Measurements from ENCODE around the gene R3HDM2. TPM values are rescaled to one million over a fixed set of nuclear protein-coding genes. Genes with fewer than 3 reads are reported as not detected.
"Not testable (repeated sequence)": the region's sequence is repeated elsewhere in the genome, so short reads cannot be mapped to it uniquely, and the experiment has no call there.

Gene R3HDM2
- total RNA-seq, 2 experiments from 2014 or later, result 59.0 to 61.7 TPM

DNA sequence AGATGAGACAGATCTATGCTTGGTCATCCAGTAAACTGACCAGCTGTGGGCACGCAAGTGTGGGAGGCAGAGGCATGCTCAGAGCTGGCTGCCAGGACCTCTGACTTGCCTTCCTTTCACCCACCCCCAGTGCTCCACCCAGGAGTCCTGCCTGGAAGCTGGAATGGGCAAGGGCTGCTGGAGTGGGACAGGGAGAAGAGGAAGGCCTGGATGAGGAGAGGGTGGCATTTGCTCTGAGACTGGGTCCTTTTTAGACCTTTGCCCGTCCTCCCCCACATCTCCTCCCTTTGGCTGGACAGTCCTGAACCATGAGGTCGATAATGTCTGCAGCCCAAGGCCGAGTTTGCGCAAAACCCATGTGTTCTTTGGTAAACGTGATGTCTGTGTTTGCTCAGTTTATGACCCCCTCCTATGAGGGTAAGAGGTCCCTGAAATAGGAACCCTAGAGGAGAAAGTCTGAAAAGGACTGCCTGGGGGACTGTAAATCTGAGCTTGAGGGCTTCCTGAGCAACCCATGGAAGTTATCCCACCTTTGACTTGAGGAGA, 20.5 kb upstream of the R3HDM2 start:
- Mint-ChIP-seq H3K36me3 (ENCODE audit: low read depth) (no peaks in the 10 kb centered on the region), H3K4me1 (ENCODE audit: low read depth) (peaks cover 25% of the 10 kb centered on the region), H3K27ac (no peak overlapping the region), H3K4me3 (no peak overlapping the region), H3K9me3 (ENCODE audit: insufficient read depth) (no peaks in the 10 kb centered on the region), H3K27me3 (ENCODE audit: low read depth) (no peaks in the 10 kb centered on the region)
- DNase-seq, result no peak
- CTCF ChIA-PET, result interaction anchor here (1.0 to 7.1 kb wide), 9 partner anchors 19 to 268 kb away, joined by 3 to 145 read pairs (median 16); no protein-coding TSS in a partner anchor
- ATAC-seq, result no peak
- POLR2A ChIA-PET, result no interaction called here

DNA sequence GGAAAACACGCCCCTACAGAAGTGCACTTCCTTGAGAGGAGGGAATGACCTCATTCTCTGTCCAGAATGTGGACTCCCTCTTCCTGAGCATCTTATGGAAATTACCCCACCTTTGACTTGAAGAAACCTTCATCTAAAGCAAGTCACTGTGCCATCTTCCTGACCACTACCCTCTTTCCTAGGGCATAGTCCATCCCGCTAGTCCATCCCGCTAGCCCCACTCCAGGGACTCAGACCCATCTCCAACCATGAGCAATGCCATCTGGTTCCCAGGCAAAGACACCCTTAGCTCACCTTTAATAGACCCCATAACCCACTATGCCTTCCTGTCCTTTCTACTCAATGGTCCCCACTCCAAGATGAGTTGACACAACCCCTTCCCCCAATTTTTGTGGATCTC, 19.2 kb upstream of the R3HDM2 start:
- H3K4me3 Mint-ChIP-seq, result no peak overlapping the region
- POLR2A ChIA-PET, result interaction anchor here (1.3 kb wide), 1 partner anchor 9 kb away, joined by 5 read pairs; no protein-coding TSS in a partner anchor
- DNase-seq, result no peak

GRCh38 chr12:57449375-57449774, 18.5 kb upstream of the R3HDM2 start:
- H3K36me3 Mint-ChIP-seq (ENCODE audit: low read depth), result no peaks in the 10 kb centered on the region

More for the DNA sequence above, 19.2 kb upstream of the R3HDM2 start:
- CTCF ChIA-PET, result interaction anchor here (1.0 to 7.1 kb wide), 3 partner anchors 8 to 188 kb away, joined by 3 to 145 read pairs (median 40); partner anchors contain the start of gene GLI1
- H3K27me3 Mint-ChIP-seq (ENCODE audit: low read depth), result no peaks in the 10 kb centered on the region
- H3K4me1 Mint-ChIP-seq (ENCODE audit: low read depth), result peaks cover 13% of the 10 kb centered on the region
- no peaks in the 10 kb centered on the region for H3K36me3 Mint-ChIP-seq (ENCODE audit: low read depth)
- H3K27ac Mint-ChIP-seq, result no peak overlapping the region
- no peak for ATAC-seq
- H3K9me3 Mint-ChIP-seq (ENCODE audit: insufficient read depth), result no peaks in the 10 kb centered on the region

DNA sequence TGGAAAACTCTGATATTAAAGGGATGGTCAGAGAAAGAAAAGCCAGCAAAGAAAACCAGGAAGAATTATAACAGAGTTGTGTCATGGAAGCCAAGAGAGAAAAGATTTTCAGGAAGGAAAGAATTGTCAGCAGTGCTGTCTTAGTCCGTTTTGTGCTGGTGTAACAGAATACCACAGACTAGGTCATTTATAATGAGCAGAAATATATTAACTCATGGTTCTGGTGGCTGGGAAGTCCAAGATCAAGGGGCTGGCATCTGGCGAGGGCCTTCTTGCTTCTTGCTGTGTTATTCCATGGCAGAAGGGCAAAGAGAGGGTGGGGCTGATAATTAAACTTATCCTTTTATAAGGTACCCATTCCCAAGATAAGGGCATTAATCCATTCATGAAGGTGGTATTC, 17.8 kb upstream of the R3HDM2 start:
- H3K4me1 Mint-ChIP-seq (ENCODE audit: low read depth), result peaks cover 7% of the 10 kb centered on the region

More at GRCh38 chr12:57449375-57449774, 18.5 kb upstream of the R3HDM2 start:
- H3K4me3 Mint-ChIP-seq, result no peak overlapping the region
- POLR2A ChIA-PET, result interaction anchor here (0.6 kb wide), 1 partner anchor 19 kb away, joined by 3 read pairs; no protein-coding TSS in a partner anchor
- CTCF ChIA-PET, result interaction anchor here (7.0 kb wide), 1 partner anchor 9 kb away, joined by 40 read pairs; the partner anchor contains the start of gene GLI1
- H3K9me3 Mint-ChIP-seq (ENCODE audit: insufficient read depth), result no peaks in the 10 kb centered on the region
- H3K4me1 Mint-ChIP-seq (ENCODE audit: low read depth), result peaks cover 7% of the 10 kb centered on the region
- no peak for ATAC-seq
- DNase-seq, result no peak
- no peak overlapping the region for H3K27ac Mint-ChIP-seq
- H3K27me3 Mint-ChIP-seq (ENCODE audit: low read depth), result no peaks in the 10 kb centered on the region

DNA sequence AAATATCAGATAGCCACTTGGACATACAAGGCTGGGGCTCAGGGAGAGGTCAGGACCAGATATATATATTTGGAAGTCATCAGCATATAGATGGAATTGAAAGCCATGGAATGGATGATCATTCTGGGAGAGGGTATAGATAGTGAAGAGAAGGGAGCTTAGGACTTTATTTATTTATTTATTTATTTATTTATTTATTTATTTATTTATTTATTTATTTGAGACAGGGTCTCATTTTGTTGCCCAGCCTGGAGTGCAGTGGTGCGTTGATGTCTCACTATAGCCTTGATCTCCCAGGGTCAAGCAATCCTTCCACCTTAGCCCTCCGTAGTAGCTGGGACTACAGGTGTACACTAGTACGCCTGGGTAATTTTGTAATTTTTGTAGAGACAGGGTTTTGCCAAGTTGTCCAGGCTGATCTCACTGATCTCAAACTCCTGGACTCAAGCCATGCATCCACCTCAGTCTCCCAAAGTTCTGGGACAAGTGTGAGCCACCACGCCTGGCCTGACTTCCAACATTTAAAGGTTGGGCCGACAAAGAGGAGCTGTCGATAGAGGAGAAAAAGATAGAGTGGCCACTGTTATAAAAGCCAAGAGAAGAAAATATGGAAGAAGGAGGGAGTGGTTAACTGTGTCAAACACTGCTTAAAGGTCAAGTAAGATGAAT, 15.6 kb upstream of the R3HDM2 start:
- peaks cover 4% of the 10 kb centered on the region for H3K9me3 Mint-ChIP-seq (ENCODE audit: insufficient read depth)
- no peaks in the 10 kb centered on the region for H3K4me1 Mint-ChIP-seq (ENCODE audit: low read depth)
- no peak overlapping the region for H3K27ac Mint-ChIP-seq
- no peaks in the 10 kb centered on the region for H3K27me3 Mint-ChIP-seq (ENCODE audit: low read depth)
- peaks cover 3% of the 10 kb centered on the region for H3K36me3 Mint-ChIP-seq (ENCODE audit: low read depth)
- ChIA-PET POLR2A (no interaction called here), CTCF (interaction anchor here (1.4 to 7.0 kb wide), 3 partner anchors 9 to 138 kb away, joined by 5 to 40 read pairs (median 17); partner anchors contain the start of gene GLI1)
- H3K4me3 Mint-ChIP-seq, result no peak overlapping the region
- ATAC-seq (no peak), DNase-seq (no peak)

More for the DNA sequence above, 17.8 kb upstream of the R3HDM2 start:
- POLR2A ChIA-PET, result interaction anchor here (0.6 kb wide), 1 partner anchor 18 kb away, joined by 3 read pairs; no protein-coding TSS in a partner anchor
- ATAC-seq, result no peak
- H3K9me3 Mint-ChIP-seq (ENCODE audit: insufficient read depth), result no peaks in the 10 kb centered on the region
- no peaks in the 10 kb centered on the region for H3K27me3 Mint-ChIP-seq (ENCODE audit: low read depth)
- CTCF ChIA-PET, result interaction anchor here (7.0 kb wide), 1 partner anchor 10 kb away, joined by 40 read pairs; the partner anchor contains the start of gene GLI1
- H3K36me3 Mint-ChIP-seq (ENCODE audit: low read depth), result no peaks in the 10 kb centered on the region
- H3K27ac Mint-ChIP-seq, result no peak overlapping the region
- no peak for DNase-seq
- no peak overlapping the region for H3K4me3 Mint-ChIP-seq

DNA sequence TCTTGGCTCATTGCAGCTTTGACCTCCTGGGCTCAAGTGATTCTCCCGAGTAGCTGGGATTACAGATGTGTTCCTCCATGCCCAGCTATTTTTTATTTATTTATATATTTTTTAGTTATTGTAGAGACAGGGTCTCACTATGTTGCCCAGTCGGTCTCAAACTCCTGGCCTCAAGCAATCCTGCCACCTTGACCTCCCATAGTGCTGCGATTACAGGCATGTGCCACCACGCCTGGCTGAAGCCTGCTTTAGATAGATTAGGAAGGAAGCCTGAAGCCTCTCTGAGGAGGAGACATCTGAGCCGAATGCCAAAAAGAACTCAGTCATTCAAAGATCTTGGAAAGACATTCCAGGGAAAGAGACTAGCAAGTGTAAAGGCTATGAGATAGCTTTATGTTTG, 13.9 kb upstream of the R3HDM2 start:
- H3K4me3 Mint-ChIP-seq, result no peak overlapping the region
- no peaks in the 10 kb centered on the region for H3K4me1 Mint-ChIP-seq (ENCODE audit: low read depth)
- no peak overlapping the region for H3K27ac Mint-ChIP-seq
- peaks cover 3% of the 10 kb centered on the region for H3K36me3 Mint-ChIP-seq (ENCODE audit: low read depth)
- peaks cover 6% of the 10 kb centered on the region for H3K27me3 Mint-ChIP-seq (ENCODE audit: low read depth)
- DNase-seq, result no peak
- ChIA-PET POLR2A (no interaction called here), CTCF (interaction anchor here (1.1 to 7.0 kb wide), 4 partner anchors 9 to 18 kb away, joined by 3 to 40 read pairs (median 11); partner anchors contain the start of gene GLI1)
- H3K9me3 Mint-ChIP-seq (ENCODE audit: insufficient read depth), result peaks cover 4% of the 10 kb centered on the region
- no peak for ATAC-seq

DNA sequence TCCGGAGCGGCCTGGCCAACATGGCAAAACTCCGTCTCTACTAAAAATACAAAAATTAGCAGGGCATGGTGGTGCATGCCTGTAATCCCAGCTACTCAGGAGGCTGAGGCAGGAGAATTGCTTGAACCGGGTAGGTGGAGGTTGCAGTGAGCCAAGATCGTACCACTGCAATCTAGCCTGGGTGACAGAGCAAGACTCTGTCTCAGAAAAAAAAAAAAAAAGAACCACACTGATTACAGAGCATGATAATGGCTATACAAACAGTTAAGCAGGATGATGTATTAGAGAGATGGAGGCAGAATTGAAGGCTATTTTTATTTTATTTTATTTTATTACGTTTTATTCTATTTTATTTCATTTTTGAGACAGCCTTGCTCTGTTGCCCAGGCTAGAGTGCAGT, 13.5 kb upstream of the R3HDM2 start:
- H3K27me3 Mint-ChIP-seq (ENCODE audit: low read depth); DNase-seq; H3K4me3 Mint-ChIP-seq; POLR2A ChIA-PET; H3K27ac Mint-ChIP-seq; H3K4me1 Mint-ChIP-seq (ENCODE audit: low read depth); ATAC-seq; H3K9me3 Mint-ChIP-seq (ENCODE audit: insufficient read depth); H3K36me3 Mint-ChIP-seq (ENCODE audit: low read depth): not testable (repeated sequence)
- CTCF ChIA-PET, result interaction anchor here (1.1 to 7.0 kb wide), 4 partner anchors 10 to 18 kb away, joined by 3 to 40 read pairs (median 11); partner anchors contain the start of gene GLI1

GRCh38 chr12:57441846-57442427, 11.1 kb upstream of the R3HDM2 start:
- Mint-ChIP-seq H3K4me3 (no peak overlapping the region), H3K9me3 (ENCODE audit: insufficient read depth) (peaks cover 4% of the 10 kb centered on the region), H3K4me1 (ENCODE audit: low read depth) (no peaks in the 10 kb centered on the region), H3K27me3 (ENCODE audit: low read depth) (peaks cover 10% of the 10 kb centered on the region), H3K27ac (no peak overlapping the region), H3K36me3 (ENCODE audit: low read depth) (peaks cover 3% of the 10 kb centered on the region)
- ChIA-PET CTCF (interaction anchor here (1.5 to 1.7 kb wide), 2 partner anchors 11 to 14 kb away, joined by 4 to 7 read pairs; partner anchors contain the start of gene INHBE), POLR2A (no interaction called here)
- no peak for DNase-seq
- no peak for ATAC-seq

GRCh38 chr12:57441393-57441792, 10.6 kb upstream of the R3HDM2 start:
- H3K4me1 Mint-ChIP-seq (ENCODE audit: low read depth); H3K36me3 Mint-ChIP-seq (ENCODE audit: low read depth); DNase-seq; H3K4me3 Mint-ChIP-seq; POLR2A ChIA-PET; H3K27ac Mint-ChIP-seq; ATAC-seq; H3K9me3 Mint-ChIP-seq (ENCODE audit: insufficient read depth): not testable (repeated sequence)
- H3K27me3 Mint-ChIP-seq (ENCODE audit: low read depth), result peaks cover 10% of the 10 kb centered on the region
- CTCF ChIA-PET, result interaction anchor here (1.5 to 1.7 kb wide), 2 partner anchors 11 to 14 kb away, joined by 4 to 7 read pairs; partner anchors contain the start of gene INHBE

- no peak overlapping the region for H3K27ac Mint-ChIP-seq
- CTCF ChIA-PET, result interaction anchor here (1.0 to 1.1 kb wide), 2 partner anchors 13 to 16 kb away, joined by 3 to 4 read pairs; no protein-coding TSS in a partner anchor
- H3K9me3 Mint-ChIP-seq (ENCODE audit: insufficient read depth), result peaks cover 4% of the 10 kb centered on the region
- ATAC-seq (no peak), DNase-seq (no peak)
- H3K4me1 Mint-ChIP-seq (ENCODE audit: low read depth), result peaks cover 8% of the 10 kb centered on the region
- H3K4me3 Mint-ChIP-seq, result no peak overlapping the region
- H3K27me3 Mint-ChIP-seq (ENCODE audit: low read depth), result peaks cover 10% of the 10 kb centered on the region
- POLR2A ChIA-PET, result interaction anchor here (0.6 kb wide), 1 partner anchor 1125 kb away, joined by 3 read pairs; no protein-coding TSS in a partner anchor
- H3K36me3 Mint-ChIP-seq (ENCODE audit: low read depth), result peaks cover 3% of the 10 kb centered on the region
Observed at GRCh38 chr12:57439762-57440266, 9.0 kb upstream of the R3HDM2 start.

GRCh38 chr12:57438400-57438799, 7.6 kb upstream of the R3HDM2 start:
- ATAC-seq (no peak), DNase-seq (no peak)
- Mint-ChIP-seq H3K36me3 (ENCODE audit: low read depth) (peaks cover 3% of the 10 kb centered on the region), H3K9me3 (ENCODE audit: insufficient read depth) (peaks cover 4% of the 10 kb centered on the region), H3K27ac (no peak overlapping the region), H3K27me3 (ENCODE audit: low read depth) (peaks cover 10% of the 10 kb centered on the region), H3K4me1 (ENCODE audit: low read depth) (peaks cover 16% of the 10 kb centered on the region), H3K4me3 (no peak overlapping the region)
- POLR2A ChIA-PET, result no interaction called here
- CTCF ChIA-PET, result interaction anchor here (1.1 to 2.1 kb wide), 3 partner anchors 14 to 25 kb away, joined by 3 to 10 read pairs (median 9); no protein-coding TSS in a partner anchor
